ENCODE data around the gene GPR179.

Gene GPR179

DNA sequence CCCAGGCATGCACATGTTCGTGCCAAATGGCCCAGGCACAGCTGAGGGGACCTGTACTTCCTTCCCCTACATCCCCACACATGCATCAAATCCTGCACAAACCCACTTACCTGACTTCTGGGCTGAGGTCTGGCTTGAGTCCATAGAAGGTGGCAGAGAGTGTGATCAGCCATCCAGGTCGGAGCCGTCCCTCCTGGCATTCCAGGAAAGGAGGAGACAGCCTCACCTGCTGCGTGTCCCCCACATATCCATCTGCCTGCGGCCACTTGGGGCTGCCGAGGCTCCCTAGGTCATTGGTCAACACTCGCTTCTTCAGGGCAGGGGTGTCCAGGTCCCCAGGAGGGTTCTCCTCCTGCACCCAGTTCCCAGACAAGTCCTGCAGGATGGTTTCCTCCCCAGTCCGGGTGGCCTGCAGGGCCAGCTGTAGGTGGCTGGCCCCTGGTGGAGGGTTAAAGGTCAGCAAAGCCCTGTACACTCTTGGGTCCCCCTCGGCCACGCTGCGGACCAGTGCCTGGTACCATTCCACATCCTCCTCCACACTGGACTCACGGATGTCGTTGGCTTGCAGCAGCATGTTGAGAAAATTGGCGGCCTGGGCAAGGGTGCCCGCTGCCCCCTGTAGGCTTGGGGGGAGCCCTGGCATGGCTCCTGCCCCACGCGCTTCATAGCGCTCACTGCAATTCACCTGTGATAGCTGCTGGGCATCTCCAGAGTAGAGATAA lies 709 bp downstream of the GPR179 start:
- no peak for DNase-seq

DNA sequence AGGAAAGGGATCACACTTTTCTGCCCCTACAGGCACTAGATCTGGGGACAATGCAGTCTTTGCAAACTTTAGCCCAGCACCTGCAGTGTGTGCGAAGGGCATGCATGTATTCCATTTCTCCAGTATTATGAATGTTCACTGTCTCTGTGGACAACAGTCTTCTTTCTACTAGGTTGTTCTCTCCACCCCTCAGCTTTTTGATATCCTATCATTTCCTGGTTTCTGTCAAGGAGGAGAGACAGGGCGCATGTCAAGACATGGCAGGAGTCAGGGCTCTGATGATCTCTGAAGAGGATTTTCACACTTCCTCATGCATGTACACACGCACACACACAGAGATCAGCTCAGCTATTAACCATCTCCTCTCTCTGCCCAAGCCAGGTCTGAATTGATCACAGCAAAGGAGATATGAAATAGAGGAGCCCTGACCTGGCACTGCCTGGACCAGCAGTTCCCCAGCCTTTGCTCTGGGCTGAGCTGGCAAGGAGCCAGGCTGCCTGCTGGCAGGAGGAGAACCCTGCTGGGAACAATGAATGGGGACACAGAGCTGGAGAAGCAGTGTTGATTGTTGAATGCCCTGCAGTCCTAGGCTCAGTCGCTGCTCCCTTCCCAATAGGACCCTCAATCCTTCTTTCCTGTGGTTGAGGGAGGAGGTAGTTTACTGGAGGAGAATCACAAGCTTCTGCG lies 2.6 kb downstream of the GPR179 start:
- no peak for DNase-seq

DNA sequence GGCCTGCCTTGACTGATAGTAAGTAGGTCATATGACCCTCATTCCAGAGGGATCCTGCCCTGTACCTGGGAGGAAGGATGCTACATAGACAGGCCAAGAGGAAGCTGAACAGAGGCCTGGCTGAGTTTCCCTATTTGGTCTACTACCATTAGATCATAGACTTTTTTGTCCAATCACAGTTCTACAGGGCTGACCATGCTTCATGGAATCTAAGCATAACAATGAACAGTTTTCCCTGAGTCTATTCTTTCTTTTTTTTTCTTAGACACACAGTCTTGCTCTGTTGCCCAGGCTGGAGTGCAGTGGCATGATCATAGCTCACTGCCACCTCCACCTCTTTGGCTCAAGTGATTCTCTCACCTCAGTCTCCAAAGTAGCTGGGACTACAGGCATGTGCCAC lies 3.9 kb downstream of the GPR179 start:
- DNase-seq: no peak

DNA sequence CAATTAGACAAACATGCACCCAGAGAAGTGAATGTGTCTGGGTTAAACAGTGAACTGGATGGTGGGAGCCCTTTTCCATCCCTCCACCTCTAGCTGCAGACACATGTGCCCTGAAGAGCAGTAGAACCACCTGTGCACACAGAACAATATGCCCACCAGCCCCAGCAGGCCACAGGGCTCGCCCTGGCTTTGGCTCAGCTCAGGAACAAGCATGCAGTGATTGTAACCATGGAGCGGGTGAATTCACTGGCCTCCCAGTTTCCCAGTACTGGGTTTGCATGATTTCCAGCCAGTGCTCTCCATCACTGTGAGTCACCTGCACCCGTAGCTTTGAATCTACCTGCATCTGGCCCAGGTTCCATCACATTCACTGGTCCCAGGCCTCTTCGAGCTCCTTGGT lies 5.2 kb downstream of the GPR179 start:
- DNase-seq: no peak

DNA sequence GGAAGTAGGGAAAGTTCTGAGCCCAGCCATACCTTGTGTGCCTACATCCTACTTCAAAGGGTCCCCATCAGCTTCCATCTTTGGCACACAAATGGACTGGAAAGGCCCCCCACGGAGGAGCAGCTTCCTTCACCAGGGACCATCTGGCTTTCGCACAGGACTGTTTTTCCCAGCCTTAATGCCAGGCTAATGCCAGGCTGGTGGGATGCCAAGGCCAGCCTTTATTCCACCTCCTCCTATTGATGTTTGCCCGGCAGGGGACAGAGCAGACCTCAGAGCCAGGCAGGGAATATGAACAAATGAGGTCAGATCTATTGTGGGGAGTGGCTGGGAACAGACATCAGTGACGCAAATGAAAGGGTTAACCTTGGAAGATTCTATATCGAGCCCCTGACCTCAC lies 5.7 kb downstream of the GPR179 start:
- no peak for DNase-seq

DNA sequence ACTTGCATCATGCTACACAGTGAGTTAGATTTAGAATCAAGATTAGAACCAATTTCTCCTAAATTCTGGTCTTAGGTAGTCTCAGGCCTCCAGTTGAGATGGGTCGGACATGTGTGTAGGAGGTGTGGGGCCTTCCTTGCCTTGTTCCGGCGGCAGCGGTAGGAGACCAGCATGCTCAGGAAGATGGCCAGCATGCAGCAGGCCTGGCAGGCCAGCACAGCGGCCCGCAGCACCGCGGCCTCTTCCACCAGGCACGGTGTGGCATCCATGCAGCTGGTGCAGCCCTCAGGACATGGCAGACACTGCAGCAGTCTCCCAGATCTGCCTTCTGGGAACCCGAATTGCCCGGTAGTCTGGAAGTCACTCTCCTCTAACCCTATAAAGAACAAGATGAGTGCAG lies 6.9 kb downstream of the GPR179 start:
- no peak for DNase-seq

DNA sequence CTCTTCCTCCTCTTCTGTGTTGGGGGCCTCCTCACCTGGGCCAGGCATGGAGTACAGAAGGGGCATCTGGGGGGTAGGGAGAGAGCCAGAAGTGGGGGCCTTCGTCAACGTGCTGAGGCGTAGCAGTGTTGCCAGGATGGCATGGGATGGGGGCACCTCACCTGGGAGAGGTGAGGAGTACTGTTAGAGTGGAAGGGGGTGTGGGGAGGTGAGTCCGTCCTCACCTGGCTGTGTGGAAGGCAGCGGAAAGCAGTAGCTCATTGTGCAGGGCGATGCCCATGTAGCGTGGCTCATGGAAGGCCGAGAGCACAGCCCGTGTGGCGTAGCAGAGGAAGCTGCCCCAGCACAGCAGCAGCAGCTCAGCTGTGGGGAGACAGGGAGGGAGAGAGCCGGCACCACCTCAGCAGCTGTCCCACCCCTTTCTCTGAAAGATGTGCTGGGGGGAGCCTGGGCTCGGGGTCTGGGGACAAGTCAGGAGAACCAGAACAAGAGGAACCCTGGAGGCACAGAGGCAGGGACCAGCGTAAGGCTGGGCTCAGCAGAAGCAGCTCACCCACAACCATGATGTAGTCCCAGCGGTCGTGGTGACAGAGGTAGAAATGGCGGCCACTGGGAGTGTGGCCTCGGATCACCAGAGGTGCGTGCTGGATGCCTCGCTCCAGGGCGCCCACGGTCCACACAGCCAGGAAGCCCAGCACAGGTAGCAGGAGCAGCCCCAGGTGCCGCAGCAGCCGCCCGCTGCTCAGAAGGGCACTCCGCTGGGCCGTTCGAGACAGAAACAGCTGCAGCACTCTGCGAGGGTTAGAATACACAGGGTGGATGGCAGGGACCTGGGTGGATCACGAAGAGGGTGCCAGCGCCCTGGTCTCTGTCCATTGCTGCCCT lies 9.0 kb downstream of the GPR179 start:
- no peak for DNase-seq

DNA sequence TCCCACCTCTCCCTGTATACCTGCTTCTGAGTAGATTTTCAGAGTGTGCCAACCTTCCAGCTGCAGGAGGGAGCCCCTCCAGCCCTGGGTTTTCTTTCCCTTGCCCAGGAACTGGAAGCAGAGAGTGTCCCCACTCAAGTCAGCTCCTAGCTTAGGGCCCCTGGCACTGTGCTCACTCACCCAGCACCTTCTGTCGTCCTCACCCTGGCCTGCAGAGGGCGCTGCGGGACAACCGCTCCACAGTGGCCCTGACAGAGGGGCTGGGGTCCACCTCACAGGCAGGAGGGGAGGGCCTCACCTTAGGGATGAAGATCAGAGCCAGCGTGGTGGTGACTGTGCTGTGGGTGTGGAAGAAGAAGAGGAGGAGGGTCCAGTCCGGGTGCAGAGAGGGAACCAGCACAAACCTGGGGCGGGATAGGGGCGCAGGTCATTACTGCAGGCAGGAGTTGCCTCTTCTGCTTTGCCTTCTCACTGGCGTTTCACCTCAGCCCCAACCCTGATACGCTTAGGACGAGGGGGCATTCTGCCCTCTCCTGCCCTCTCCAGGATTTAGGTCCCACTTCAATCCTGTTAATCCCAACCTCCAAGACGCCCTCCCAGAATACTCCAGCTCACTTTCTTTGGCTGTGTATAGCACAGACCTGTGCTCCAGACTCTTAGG lies 10.0 kb downstream of the GPR179 start:
- DNase-seq: no peak

DNA sequence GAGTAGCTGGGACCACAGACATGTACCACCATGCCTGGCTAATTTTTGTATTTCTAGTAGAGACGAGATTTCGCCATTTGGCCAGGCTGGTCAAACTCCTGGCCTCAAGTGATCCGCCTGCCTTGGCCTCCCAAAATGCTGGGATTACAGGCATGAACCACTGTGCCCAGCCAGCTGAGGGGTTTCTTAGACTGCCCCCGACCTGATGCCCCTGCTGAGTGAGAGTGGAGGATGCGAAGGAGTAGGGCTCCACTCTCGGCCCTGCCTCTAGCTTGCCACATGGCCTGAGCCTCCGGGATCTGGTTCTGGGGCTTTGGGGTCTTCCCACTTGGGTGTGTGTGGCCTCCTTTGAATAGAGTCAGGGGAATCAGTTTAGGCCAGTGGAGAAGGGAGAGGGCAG lies 11.0 kb downstream of the GPR179 start:
- DNase-seq: no peak

DNA sequence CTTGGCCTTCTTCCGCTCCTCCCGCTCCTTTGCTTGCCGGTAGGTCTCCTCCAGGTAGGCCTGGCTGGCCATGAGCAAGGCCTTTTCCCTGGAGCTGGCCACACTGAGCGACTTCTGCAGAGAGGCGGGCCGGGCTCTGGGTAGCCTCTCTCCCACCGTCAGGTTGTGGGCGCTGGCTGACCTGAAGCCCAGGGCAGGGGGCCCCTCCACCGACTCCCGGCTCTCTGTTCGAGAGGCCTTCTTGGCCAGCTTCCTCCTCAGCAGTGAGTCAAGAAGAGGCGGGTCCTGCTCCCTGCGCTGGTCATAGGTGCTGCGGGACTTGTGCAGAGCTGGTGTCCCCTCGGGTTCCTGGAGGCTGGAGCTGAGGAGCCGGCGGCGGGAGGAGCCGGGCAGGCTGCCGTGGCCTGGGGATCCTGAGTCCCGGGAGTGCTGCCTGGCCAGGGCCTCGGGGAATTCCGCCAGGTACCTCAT lies 12.8 kb downstream of the GPR179 start:
- no peak for DNase-seq

DNA sequence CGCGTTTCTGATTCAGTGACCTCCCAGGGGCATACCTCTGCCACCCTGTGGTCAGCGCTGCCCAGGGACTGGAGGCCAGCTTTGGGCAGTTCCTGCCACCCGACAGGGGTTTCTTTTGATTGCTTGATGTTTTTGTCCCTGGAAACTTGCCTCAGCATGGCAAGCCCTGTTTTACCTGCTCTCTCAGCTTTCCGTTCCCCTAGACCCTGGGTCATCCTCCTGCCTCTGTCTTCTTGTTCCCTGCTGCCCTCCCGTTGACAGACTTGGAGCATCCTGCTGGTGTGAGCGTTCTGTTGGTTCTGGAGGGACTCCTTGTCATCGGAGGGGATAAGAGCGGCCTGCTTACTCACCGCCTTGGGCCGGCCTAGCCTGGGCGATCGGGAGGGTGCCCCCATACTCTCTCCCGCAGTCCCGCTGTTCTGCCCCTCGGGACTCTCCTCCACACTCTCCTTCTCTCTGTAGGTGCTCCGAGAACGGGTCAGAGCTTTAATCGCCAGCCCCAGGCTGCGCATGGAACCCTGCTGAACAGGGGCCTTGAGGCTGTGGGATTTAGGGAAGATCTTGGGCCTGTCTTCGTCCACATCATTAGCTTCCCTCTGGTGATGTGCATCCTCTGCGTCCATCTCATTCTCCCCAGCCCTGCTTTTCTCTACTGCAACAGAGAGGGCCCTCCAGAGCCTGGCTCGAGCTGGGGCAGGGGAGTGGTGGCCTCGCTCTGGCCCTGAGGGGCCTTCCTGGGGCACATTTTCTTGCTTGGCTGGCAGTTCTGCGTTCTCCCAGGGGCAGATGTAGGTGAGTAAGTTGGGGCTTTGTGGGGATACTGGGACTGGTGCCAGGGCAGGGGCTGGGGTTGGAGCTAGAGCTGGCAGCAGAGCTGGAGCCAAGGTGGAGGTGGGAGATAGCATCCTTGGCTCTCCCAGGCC lies 13.7 kb downstream of the GPR179 start:
- no peak for DNase-seq

DNA sequence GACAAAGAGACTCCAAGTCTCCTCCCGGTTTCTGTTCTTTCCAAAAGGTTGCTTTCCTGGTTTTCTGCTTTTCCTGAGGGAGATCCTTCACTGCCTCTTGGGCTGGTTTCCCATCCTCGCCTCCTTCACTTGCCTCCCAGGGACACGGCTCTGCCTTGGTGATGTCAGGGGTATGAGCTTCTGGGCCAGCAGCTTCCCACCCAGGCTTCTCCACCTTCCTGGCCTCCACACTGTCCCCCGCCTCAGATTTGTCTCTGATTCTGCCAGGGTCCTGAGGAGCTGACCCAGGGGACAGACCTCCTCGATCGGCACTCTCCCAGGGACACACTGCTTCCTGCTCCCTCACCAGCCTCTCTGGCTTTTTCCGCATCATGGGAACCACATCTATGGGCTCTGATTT lies 14.5 kb downstream of the GPR179 start:
- DNase-seq: no peak

DNA sequence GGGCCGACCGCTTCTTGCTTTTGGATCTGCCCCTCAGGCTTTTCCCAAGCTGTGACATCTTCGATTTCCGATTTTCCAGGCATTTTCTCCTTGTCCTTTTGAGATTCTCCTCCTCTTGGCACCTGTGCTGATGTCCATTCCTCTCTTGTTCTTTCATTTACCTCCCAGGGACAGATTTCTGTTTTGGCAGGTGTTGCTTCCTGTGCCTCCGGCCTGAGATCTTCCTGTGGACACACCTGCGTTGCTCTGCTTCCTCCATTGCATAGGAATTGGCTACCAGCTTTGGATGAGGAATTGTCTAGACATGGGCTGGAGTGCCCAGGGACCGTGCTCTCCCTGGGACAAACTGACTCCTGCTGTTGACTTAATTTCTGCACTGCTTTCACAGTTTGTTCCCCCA lies 15.1 kb downstream of the GPR179 start:
- DNase-seq: no peak

DNA sequence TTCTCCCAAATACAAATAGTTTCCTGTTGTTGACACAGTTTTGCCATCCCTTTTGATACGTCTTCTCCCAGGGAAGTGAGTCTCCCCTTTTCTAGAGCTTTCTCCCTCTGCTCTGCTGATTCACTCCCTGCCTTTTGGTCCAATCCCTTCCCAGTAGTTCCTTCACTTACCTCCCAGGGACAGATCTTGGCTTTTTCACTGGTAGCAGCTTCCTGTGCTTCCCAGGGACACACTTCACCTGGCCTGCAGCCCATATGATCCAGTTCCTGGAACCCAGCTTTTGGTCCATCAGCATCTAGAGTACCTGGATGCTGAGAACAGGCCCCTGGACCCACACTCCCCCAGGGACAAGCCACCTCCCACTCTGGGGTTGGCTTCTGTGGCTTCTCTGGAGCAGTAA lies 15.8 kb downstream of the GPR179 start:
- DNase-seq: no peak

DNA sequence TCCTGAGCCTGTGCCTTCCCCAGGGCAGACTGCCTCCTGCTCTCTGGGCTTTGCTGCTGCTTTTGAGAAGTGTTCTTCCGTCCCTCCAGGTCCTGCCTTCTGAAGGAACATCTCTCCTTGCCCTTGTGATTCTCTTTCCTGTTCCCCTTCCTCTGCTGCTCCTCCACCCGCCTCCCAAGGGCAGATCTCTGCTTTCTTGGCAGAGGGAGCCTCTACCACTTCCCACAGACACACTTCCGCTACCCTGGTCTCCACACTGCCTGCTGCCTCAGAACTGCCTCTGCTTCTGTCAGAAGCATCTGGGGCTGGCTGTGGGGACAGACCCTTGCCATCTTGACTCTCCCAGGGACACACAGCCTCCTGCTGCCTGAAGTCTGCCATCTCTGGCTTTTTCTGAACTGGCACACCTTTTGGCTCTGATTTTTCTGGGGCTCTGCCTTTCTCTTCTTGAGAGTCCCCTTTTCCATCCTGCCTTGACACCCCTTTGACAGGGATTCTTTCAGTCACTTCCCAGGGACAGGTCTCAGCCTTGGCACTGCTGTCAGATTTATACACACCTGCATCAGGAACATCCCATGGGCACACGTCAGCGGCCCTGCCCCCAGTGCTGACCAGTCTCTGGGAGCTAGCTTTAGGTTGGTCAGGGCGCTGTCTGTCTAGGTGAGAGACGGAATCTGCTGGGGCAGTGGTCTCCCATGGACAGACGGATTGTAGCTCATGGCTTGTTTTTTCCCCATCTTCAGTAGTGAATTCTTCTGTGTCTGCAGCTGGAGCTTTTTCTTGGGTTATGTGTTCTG lies 16.6 kb downstream of the GPR179 start:
- DNase-seq: no peak

DNA sequence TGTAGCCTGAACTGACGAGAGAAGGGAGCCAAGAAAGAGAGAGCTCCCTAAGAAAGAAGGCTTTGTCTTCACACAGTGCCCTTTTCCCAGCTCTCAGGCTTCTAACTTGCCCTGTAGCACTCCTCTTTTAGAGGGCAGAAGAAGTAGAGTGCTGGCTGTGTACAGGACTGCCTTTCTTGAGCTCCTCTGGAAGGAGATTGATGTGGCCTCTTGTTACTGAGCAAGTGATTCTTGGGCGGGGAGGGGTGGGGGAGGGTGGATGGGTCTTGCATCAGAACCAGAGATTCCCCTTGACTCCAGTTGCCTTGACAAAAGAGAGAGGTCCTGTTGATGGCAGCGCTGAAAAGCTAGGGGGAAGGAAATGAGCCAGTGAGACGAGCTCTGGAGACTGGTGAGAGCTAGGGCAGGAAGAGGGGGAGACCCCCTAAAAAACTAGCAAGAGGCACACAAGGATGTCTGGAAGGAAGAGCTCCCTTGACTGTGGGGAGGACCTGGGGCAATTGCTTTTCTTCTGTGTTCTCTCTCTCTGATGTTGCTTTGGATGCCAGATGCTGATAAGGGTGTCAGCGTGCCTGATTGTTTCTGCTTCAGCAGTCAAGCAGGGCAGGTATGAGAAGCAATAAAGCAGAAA lies 18.4 kb downstream of the GPR179 start:
- no peak for DNase-seq

DNA sequence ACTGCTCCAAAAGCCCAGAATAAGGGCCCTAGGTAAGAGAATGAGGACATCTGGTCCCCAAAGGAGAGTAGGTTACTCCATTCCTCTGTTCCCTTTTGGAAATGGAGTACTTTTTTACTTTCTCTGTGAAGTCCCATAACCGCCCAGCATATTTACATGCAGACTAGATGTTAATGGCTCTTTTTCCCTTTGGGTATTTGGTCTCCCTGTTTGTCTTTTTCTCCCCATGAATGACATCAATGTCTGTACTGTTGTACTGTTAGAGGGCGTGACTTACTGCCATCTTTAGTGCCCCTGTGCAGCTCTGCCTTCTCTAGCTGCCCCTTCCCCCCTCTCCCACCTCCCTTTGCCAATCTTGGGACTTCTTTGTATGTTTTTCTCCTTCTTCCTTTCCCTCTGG lies 19.0 kb downstream of the GPR179 start:
- no peak for DNase-seq

DNA sequence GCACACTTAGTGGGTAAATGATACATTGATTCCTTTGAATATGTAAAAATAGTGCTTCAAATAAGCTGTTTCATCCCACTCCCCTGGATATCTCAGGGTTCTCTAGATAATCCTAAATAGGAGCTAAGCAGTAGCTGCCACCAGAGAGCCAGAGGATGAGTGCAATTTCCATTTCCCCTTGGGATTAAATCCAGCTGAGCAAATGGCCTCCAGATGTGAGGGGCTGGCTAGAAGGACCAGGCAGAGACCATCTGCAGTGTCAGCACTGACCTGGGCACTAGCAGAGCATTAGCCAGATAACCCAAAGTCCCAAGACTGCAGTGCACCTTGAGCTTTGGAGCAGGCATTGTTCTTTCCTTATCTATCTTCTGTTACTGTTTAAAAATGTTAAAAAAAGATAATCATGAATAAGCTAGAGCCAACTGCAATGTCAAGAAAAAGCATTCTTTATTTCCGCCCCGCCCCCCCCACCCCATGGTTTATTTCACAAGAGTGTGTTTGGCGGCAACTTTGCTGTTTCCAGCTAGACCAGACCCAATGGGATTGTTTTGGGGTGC lies 19.5 kb downstream of the GPR179 start:
- DNase-seq: no peak

DNA sequence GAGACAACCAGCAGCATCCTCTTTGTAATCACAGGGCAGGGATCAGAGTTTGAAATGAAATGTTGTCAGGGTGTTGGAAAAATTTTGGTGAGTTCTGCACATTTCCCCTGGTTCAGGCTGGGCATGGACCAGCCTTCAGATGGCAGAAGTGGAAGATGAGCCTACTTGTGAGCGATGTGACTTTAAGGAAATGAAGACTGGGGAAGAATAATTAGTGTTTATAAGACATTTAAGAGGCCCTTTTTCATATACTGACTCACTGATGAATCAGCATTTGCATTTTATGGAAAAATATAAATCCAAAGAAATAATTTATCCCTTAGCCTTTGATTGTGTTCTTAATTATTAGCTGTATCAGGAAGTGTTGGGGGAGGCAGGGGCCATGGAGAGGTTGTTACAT lies 20.9 kb downstream of the GPR179 start:
- DNase-seq: no peak

DNA sequence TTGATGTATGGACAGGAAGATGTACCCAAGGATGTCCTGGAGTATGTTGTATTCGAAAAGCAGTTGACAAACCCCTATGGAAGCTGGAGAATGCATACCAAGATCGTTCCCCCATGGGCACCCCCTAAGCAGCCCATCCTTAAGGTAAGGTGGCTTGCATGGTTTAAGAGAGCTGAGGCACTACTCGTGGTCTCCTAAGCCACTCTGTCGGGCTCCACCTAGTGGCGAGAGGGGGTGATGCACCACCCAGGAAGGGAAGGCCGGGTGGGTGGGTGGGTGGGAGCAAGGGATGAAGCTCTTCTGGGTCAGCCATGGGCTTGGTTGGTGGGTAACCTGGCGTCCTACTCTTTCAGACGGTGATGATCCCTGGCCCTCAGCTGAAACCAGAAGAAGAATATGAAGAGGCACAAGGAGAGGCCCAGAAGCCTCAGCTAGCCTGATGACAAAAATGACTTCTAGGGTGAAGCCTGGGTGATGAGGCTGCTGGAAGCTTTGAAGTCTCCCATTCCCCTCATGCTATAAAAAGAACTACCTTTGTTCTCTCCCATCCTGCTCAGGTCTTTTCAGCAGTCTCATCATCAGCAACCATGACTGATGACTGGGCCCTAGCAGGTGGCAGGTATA lies 21.5 kb downstream of the GPR179 start:
- peak; percentile 68 to 74 for DNase-seq

Measured in activated CD4-positive, alpha-beta T cell treated with anti-CD3 and anti-CD28 coated beads, Interleukin-2, amount 50 U/mL, for 4 hours (primary cell).